HK-2 (cell line): ENCODE results near the gene MEF2C.

Experiments
- DNase-seq: peaks from one replicate; pipeline ENCODE4 v3.0.0-alpha.2; 2018; ENCODE audit not compliant: unreplicated experiment

Gene MEF2C

GRCh38 chr5:88688984-88689667 is 193.9 kb downstream of the MEF2C start:
- DNase-seq = no peak

DNA sequence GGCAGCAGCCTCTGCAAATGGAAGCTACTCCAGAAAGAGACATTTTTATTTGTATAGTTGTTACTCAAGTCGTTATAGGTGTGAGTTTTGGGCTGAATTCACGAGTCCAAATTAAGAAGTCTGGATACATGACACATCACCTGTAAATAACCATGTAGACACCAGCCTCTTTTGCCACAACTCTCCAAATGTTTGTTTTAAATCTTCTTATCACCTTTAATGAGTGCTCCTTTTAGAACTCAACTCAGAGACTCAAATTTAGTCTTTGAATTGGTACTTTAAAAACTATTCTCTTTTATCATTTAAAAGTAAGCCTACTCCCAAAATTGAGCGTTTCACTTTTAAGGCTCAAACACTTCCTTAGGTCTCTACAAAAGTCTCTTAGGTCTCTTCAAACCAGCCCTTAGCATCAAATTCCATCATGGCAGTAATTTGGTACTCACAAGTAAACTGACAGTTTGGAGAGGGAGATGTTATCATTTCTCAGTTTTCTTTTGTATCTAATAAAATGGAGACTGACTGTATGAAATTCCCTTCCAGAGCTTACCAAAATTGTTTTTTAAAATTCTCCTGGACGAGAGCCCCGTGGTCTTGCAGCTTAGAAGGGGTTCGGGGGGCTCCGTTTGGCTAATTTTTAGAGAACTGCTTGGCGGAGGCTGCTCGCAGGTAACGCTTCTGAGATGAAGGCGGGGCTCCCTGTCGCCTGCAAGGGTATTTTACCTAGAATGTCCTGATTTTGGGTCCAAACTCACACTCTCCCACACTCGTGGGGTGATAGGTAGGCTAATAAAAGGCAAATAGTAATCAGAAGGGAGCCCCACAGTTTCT is 194.6 kb downstream of the MEF2C start:
- no peak for DNase-seq

- no peak for DNase-seq
Measured at GRCh38 chr5:88687373-88687911, 195.5 kb downstream of the MEF2C start.

- no peak for DNase-seq
Measured at GRCh38 chr5:88686726-88687125, 196.3 kb downstream of the MEF2C start.

GRCh38 chr5:88685591-88686541 is 197.1 kb downstream of the MEF2C start:
- no peak for DNase-seq

GRCh38 chr5:88683506-88684135 is 199.4 kb downstream of the MEF2C start:
- no peak for DNase-seq

DNA sequence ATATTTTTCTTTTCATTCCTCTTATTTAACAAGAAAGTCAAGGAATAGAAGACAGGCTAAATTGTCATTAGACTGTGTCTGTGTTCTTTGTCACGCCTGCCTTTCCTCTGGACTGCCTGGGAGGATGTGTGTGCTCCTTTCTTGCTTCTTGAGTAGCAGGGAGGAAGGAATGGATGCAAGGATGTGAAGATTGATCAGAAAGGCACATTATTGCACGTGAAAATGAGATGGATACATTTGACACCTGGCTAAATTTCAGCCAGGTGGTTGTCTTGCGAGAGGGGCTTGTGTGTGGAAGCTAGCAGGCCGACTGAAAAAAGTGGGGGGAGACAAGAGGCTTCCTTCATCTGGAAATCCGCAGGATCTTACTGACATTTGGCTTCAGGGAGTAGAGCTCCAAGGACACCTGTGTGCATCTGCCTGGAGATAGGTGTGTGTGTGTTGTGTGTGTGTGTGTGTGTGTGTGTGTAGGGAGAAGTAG is 200.1 kb downstream of the MEF2C start:
- DNase-seq = no peak

GRCh38 chr5:88682131-88682530 is 200.9 kb downstream of the MEF2C start:
- no peak for DNase-seq

GRCh38 chr5:88681211-88681803 is 201.7 kb downstream of the MEF2C start:
- DNase-seq = no peak

DNA sequence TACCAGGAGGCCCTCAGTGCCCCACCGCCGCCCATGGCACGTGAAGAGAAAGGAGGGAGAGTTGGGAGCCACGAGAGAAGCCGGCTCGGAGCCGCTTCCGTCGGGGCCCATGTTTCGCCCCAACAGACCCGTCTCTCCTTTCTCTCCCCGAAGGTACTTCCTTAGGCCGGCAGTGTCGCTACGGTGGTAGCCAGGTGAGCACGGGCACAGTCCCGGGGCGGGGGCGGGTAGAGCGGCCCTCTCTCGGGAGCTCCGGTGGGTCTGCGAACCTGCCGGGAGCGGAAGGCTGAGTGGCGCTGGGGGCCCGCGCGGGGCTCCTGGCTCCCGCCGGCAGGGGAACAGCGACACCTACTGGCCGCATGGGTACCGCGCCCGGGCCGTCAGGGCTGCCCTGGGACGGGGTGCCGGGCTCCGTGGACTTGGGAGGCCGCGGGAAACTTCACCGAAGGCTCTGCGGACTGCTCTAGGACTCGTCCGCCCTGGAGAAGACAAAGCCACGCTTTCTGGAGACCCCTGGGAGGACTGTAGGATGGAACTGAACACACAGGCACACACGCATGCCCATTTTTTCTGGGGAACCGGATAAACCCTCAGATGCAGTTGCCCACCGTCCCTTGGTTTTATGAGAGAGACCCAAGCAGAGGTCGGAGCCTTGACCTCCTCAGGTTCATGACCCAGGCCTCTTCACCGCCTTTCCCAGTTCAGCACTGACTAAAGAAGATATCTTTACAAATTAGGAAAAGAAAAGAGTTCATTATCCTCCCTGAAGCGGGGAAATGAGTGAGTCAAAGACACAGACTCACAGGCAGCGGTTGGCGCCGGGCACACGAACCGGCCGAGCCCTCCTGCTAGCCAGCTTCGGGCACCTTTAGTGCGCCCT is 202.5 kb downstream of the MEF2C start:
- DNase-seq = peak; percentile 81

- DNase-seq = no peak
Measured at GRCh38 chr5:88679638-88680037, 203.3 kb downstream of the MEF2C start.

GRCh38 chr5:88678770-88679381 is 204.1 kb downstream of the MEF2C start:
- DNase-seq = no peak

DNA sequence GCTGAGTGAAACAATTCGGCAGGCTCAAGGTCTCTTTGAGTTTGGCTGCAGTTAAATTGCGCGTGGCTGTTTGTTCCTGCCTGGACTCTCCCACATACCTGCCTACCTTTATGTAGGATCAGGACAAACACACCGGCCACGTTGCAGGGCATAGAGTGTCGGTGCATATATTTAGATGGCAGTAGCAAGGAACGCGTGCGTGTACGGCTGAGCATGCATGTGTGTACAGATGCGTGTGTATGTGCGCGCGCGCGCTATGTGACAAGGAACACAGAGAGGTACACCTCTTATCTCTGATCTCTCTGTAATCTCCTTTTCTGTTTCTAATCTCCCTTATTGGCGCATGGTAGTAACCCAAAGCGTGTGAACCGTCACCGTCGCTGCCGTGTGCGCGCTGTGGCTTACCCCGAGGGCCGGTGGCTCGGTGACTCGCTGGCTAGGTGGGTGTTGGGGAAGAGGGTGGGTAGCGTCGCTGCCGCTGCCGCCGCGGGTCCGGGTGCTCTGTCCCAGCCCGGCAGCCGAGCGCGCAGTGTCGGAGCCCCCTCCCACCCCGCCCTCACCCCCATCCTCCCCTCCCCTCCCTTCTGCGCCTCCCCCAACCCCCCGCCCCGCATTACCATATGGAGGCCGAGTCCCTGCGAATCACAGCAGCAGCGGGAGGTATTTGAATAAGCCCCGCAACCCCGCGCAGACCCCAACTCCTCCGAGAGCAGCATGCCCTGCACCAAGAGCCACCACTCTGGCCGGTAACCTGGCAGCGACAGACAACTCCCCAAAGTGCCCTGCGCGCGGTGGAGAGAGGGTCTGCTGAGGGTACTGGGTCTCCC is 204.8 kb downstream of the MEF2C start:
- no peak for DNase-seq

DNA sequence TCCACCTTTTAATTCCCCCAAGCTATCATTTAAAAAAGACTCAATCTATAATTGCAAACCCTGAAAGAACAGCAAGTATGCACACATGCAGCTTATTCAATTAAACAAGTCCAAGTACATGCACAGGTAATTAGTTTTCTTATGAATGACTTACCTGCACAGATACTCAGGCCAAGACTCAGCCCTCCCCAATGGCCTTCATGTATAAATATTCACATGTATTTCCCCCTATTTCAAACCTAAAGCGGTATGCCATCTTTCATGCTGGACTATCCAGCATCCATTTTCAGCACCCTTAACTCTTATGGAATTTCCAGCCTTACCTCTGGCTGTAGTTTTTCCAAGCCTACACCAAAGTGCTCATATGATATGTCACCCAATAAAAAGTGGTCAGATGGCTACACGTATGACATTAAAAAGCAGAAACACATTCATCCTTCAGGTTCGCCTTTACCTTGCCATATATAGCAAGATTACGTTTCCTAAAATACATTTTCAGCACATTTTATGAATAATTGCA is 205.5 kb downstream of the MEF2C start:
- DNase-seq = no peak

DNA sequence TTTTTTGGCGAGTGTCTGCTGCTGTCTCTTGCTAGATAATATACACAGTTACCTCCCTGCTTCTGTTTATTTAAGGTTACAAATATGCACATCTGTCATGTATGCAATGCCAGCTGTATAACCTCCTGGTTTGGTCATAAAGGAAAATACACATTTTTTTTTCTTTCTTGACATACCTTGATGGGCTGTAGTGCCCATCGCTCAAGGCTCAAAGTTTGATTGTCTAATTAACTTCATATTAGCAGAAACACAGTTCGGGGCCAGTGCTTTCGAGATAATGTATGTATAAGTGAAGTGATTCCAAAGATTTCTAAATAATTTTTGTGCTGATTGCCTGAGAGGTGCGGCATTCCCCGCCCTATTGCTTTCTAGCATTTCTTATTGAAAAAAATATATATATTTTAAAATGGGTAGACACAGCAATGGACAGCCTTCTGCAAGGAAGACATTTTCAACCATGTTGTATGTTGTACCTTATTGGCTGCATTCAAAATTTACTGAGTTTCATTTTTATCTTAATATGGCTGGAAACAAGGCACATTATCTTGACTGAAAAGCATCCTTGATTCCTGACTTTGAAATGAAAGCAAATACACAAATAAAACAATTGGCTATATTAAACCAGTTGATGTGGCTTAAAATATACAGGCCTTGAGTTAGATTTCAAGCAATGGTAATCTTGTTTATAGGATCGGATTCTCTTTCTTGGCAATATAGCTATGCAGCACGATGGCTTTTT is 206.2 kb downstream of the MEF2C start:
- no peak for DNase-seq

DNA sequence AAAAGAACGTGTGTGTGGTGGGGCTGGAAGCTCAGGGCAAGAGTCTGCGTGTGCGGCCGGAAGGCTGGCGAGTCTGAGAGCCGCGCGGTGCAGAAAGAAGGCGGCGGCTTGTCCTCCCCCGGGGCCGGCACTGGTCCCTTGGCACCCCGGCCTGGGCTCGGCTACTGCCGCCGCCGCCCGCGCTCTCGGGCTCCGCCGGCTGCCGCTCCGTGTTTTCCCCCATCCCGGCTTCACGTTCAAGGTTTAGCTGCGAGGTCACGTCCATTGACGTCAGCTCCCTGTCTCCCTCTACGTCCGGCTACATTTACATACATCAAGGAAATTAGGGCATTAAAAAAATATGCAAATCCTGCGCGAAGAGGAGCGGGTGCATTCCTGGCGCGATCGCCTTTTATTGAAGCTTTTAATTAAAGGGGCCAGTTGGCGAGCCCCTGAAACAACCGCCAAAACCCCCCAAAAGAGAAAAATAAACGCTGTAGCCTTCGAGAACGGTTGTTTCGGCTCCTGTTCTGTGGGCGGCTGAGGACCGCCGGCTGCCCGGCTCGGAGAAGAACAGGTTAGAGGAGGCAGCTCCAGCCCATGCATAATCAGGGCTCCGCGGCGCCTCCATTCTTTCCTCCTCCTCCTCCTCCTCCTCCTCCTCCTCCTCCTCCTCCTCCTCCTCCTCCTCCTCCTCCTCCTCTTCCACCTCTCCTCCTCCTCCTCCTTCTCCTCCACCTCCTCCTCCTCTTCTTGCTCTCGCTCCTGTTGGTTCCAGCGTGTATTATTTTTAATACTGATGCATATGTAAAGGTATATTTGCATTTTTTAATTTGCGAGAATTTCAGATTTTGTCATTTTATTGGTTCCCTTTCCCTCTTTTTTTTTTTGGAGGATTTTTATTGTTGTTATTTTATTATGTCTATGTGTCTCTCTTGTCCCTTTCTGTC is 207.0 kb downstream of the MEF2C start:
- DNase-seq = peak; percentile 47
